Measurements from ENCODE around the gene TEAD2. TPM values are rescaled to one million over a fixed set of nuclear protein-coding genes. Genes with fewer than 3 reads are reported as not detected.

TEAD2 gene
- total RNA-seq, 1 donor from 2014 or later = 235 TPM

- no peak overlapping the region for H3K27ac Mint-ChIP-seq
- H3K4me3 Mint-ChIP-seq (ENCODE audit: low read depth) = no peak overlapping the region
- no peaks in the 10 kb centered on the region for H3K27me3 Mint-ChIP-seq
- DNase-seq (ENCODE audit: low spot score, unreplicated experiment) = no peak
- no peaks in the 10 kb centered on the region for H3K36me3 Mint-ChIP-seq (ENCODE audit: insufficient read depth)
- no peaks in the 10 kb centered on the region for H3K9me3 Mint-ChIP-seq (ENCODE audit: low read depth)
- H3K4me1 Mint-ChIP-seq (ENCODE audit: low read depth) = no peaks in the 10 kb centered on the region
- no peak for TF ChIP-seq CTCF (IDR thresholded peaks at IDR 0.05; ENCODE audit: unreplicated experiment)
These were observed 64.8 kb downstream of the TEAD2 start for GRCh38 chr19:49297403-49297802.

GRCh38 chr19:49295208-49295880 is 66.9 kb downstream of the TEAD2 start:
- Mint-ChIP-seq H3K27ac (no peak overlapping the region), H3K36me3 (ENCODE audit: insufficient read depth) (no peaks in the 10 kb centered on the region), H3K4me3 (ENCODE audit: low read depth) (no peak overlapping the region), H3K9me3 (ENCODE audit: low read depth) (no peaks in the 10 kb centered on the region), H3K27me3 (no peaks in the 10 kb centered on the region), H3K4me1 (ENCODE audit: low read depth) (no peaks in the 10 kb centered on the region)
- no peak for TF ChIP-seq CTCF (IDR thresholded peaks at IDR 0.05; ENCODE audit: unreplicated experiment)
- no peak for DNase-seq (ENCODE audit: low spot score, unreplicated experiment)

GRCh38 chr19:49294401-49294800 is 67.8 kb downstream of the TEAD2 start:
- no peak for DNase-seq (ENCODE audit: low spot score, unreplicated experiment)
- H3K36me3 Mint-ChIP-seq (ENCODE audit: insufficient read depth) = no peaks in the 10 kb centered on the region
- no peaks in the 10 kb centered on the region for H3K4me1 Mint-ChIP-seq (ENCODE audit: low read depth)
- H3K9me3 Mint-ChIP-seq (ENCODE audit: low read depth) = no peaks in the 10 kb centered on the region
- no peak for TF ChIP-seq CTCF (IDR thresholded peaks at IDR 0.05; ENCODE audit: unreplicated experiment)
- H3K27ac Mint-ChIP-seq = no peak overlapping the region
- H3K4me3 Mint-ChIP-seq (ENCODE audit: low read depth) = no peak overlapping the region
- H3K27me3 Mint-ChIP-seq = no peaks in the 10 kb centered on the region

Small RNA genes lying within 50 kb of the gene (microRNA-seq; reads per million reads assigned to microRNA genes)
- not detected for gene MIR4324 (ENCODE audit: borderline number of aligned reads, unreplicated experiment)

Other genes with a start within 250 kb of the TEAD2 start
- 7.0 and 9.3 TPM in 2 replicates for gene LIN7B, start 248.0 kb downstream of the TEAD2 start, total RNA-seq
- 1.3 and 1.5 TPM in 2 replicates for gene C19orf73, start 243.3 kb downstream of the TEAD2 start, total RNA-seq
- 6.7 and 8.5 TPM in 2 replicates for gene PPFIA3, start 242.9 kb downstream of the TEAD2 start, total RNA-seq
- 1.6 and 2.1 TPM in 2 replicates for gene HRC, start 207.0 kb downstream of the TEAD2 start, total RNA-seq
- 16.9 and 17.7 TPM in 2 replicates for gene TRPM4, start 204.6 kb downstream of the TEAD2 start, total RNA-seq
- gene SLC6A16, start 37.2 kb downstream of the TEAD2 start, total RNA-seq = 10.5 and 11.8 TPM in 2 replicates
- not detected in 2 replicates for gene CD37, start 27.0 kb downstream of the TEAD2 start, total RNA-seq
- gene DKKL1, start 1.5 kb upstream of the TEAD2 start, total RNA-seq = 3.6 and 5.2 TPM in 2 replicates
- gene KASH5, start 25.8 kb upstream of the TEAD2 start, total RNA-seq = not detected in 2 replicates
- not detected in 2 replicates for gene PTH2, start 61.0 kb upstream of the TEAD2 start, total RNA-seq
- gene GFY, start 63.0 kb upstream of the TEAD2 start, total RNA-seq = not detected in 2 replicates
- 0.29 TPM in 2 replicates for gene SLC17A7, start 79.1 kb upstream of the TEAD2 start, total RNA-seq
- 125 TPM in 2 replicates for gene PIH1D1, start 89.4 kb upstream of the TEAD2 start, total RNA-seq
- gene ALDH16A1, start 90.8 kb upstream of the TEAD2 start, total RNA-seq = 44.2 and 46.0 TPM in 2 replicates
- gene FLT3LG, start 111.8 kb upstream of the TEAD2 start, total RNA-seq = 0.96 and 1.1 TPM in 2 replicates
- 2,665 and 2,783 TPM in 2 replicates for gene RPL13A, start 125.2 kb upstream of the TEAD2 start, total RNA-seq
- gene RPS11, start 134.0 kb upstream of the TEAD2 start, total RNA-seq = 2,272 and 2,377 TPM in 2 replicates
- gene FCGRT, start 150.2 kb upstream of the TEAD2 start, total RNA-seq = 153 and 169 TPM in 2 replicates
- 43.4 and 58.0 TPM in 2 replicates for gene RCN3, start 165.6 kb upstream of the TEAD2 start, total RNA-seq
- 75.0 and 82.1 TPM in 2 replicates for gene NOSIP, start 218.1 kb upstream of the TEAD2 start, total RNA-seq
- 6.8 and 8.3 TPM in 2 replicates for gene PRRG2, start 218.9 kb upstream of the TEAD2 start, total RNA-seq
- gene PRR12, start 228.8 kb upstream of the TEAD2 start, total RNA-seq = 61.2 and 64.5 TPM in 2 replicates

Data from progenitor cell of endocrine pancreas (in vitro differentiated cells).